ENCODE data around the gene CCDC179. TPM values are rescaled to one million over a fixed set of nuclear protein-coding genes. Genes with fewer than 3 reads are reported as not detected.

CCDC179 gene
- total RNA-seq (2014; rRNA removed; shearing (Covaris generic)) = not detected in 2 replicates

DNA sequence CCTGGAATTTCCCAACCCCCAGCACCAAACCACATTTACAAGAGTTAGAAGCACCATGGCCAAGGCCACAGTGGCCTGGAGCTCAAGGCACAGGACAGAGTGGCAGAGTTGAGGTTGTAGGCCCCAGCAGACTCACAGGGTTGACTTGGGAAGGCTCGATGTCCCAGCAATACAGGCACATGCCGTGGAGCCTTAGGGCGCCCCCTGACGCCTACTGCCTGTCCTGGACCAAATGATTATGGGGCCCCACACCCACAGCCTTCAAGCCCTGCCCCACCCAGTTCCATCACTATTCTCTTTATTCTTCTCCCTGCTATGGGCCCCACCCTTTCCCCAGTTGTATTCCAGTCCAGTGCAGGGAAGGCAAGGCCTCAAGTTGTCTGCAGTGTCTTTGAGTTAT, at the start of gene CCDC179:
Gene CCDC179 (minus strand): TSS at position 234 of the 400 bp plus-strand sequence. CDS start 53 bp downstream, at position 181.
- in situ Hi-C loops (cut with HindIII; ENCODE audit: low sequenced_read_pairs) = no loop called here
- DNase-seq (ENCODE audit: low spot score) = no peak

GRCh38 chr11:22903782-22904181, 43.5 kb upstream of the CCDC179 start:
- in situ Hi-C loops (cut with HindIII; ENCODE audit: low sequenced_read_pairs) = no loop called here
- no peak for DNase-seq (ENCODE audit: low spot score)

GRCh38 chr11:22901603-22902002, 41.3 kb upstream of the CCDC179 start:
- in situ Hi-C loops (cut with HindIII; ENCODE audit: low sequenced_read_pairs) = no loop called here
- DNase-seq (ENCODE audit: low spot score) = no peak

DNA sequence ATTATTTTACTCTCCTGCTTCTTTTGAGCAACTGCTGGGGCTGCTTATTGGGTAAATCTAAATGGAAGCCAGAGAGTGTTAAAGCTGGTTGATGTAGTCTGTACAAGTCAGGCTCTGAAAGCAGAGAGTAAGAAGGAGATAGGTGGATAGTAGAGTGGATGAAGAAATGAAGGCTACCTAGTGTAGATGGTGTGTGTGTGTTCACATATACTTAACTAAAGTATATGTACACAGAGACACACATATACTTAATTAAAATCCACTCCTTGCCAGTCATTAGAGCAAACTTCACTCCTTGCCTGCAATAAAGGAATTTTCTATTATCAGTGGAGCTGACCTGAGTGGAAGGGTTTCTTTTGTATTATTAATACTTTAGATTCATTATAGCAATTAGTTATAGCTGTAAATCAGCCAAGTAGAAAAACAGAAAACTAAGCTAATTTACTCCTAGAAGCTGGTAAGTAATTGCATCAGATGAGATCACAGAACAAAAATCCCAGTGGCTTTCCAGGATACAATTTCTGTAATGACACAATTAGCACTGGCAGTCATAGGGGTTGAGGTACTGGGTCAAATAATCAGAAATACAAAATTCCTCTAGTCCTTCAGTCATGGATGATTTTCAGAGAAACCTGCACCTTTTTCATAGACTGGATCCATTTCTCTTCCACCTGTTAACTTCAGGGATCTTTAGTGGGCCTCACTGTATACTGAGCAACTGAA, 40.7 kb upstream of the CCDC179 start:
- DNase-seq (ENCODE audit: low spot score) = no peak
- in situ Hi-C loops (cut with HindIII; ENCODE audit: low sequenced_read_pairs) = no loop called here

DNA sequence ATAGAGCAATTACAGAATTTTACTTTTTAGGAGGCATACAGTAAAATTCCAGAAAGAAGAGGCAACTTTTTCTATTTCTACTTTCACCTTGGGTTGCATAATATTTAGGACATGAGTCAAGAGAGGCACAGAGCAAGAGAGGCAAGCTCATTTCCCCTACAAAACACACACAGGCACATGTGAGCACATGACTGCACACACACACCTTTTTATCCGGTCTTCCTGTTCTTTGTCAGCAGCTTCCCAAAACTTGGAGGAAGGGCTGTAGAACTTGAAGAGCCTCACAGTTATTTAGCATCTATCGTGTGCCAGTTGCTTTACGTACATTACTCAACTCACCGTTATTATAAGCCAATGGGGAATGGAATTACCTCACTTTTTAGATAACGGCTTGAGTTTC, 37.8 kb upstream of the CCDC179 start:
- in situ Hi-C loops (cut with HindIII; ENCODE audit: low sequenced_read_pairs) = no loop called here
- no peak for DNase-seq (ENCODE audit: low spot score)

DNA sequence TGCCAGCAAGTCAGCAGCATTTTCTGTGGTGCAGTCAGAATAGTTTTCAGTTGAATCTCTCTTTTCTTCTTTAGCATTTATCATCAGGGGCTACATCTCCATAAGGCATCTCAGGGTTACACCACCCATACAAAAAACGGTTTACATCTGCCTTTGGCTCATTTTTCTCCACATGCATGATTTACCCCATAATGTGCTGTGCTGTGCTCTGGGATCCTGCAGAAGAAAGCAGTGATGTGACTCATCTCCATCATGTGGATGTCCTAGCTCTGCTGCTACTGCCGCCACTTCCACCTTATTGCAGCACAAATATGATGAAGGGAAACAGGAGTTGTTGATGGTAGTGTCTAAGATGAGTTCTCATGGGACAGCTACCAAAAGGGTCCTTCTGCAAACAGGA, 30.0 kb upstream of the CCDC179 start:
- DNase-seq (ENCODE audit: low spot score) = no peak
- in situ Hi-C loops (cut with HindIII; ENCODE audit: low sequenced_read_pairs) = no loop called here

GRCh38 chr11:22884217-22884616, 23.9 kb upstream of the CCDC179 start:
- in situ Hi-C loops (cut with HindIII; ENCODE audit: low sequenced_read_pairs) = no loop called here
- DNase-seq (ENCODE audit: low spot score) = no peak

GRCh38 chr11:22879630-22880029, 19.4 kb upstream of the CCDC179 start:
- DNase-seq (ENCODE audit: low spot score) = no peak
- in situ Hi-C loops (cut with HindIII; ENCODE audit: low sequenced_read_pairs) = no loop called here

GRCh38 chr11:22878604-22879003, 18.3 kb upstream of the CCDC179 start:
- DNase-seq (ENCODE audit: low spot score) = no peak
- in situ Hi-C loops (cut with HindIII; ENCODE audit: low sequenced_read_pairs) = no loop called here

GRCh38 chr11:22878039-22878438, 17.8 kb upstream of the CCDC179 start:
- DNase-seq (ENCODE audit: low spot score) = no peak
- in situ Hi-C loops (cut with HindIII; ENCODE audit: low sequenced_read_pairs) = no loop called here

- peak; percentile 84 for DNase-seq (ENCODE audit: low spot score)
- in situ Hi-C loops (cut with HindIII; ENCODE audit: low sequenced_read_pairs) = no loop called here
Measured at GRCh38 chr11:22875869-22876473, 15.7 kb upstream of the CCDC179 start.

- no peak for DNase-seq (ENCODE audit: low spot score)
- in situ Hi-C loops (cut with HindIII; ENCODE audit: low sequenced_read_pairs) = no loop called here
Measured at GRCh38 chr11:22869325-22869724, 9.1 kb upstream of the CCDC179 start.

- in situ Hi-C loops (cut with HindIII; ENCODE audit: low sequenced_read_pairs) = no loop called here
- no peak for DNase-seq (ENCODE audit: low spot score)
Measured at GRCh38 chr11:22859756-22860155, 518 bp downstream of the CCDC179 start.

DNA sequence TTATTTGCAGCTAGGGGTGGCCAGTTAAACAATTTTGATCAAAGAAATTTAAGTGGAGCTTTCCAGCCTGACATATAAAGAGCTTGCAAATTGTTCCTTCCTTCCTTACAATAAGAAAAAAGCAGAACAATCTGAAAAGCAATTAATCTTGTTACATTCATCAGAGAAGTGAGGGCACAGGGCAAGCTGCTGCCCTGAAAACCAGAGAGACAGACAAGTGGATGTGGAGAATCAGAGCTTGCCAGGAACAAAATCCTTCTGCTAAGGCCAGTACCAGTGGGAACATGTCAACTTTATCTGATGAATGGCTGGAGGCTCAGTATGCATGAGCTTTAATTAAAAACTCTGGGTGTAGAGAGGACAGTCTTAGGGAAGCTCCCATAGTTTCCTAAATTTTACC, 8.8 kb downstream of the CCDC179 start:
- in situ Hi-C loops (cut with HindIII; ENCODE audit: low sequenced_read_pairs) = no loop called here
- DNase-seq (ENCODE audit: low spot score) = no peak

DNA sequence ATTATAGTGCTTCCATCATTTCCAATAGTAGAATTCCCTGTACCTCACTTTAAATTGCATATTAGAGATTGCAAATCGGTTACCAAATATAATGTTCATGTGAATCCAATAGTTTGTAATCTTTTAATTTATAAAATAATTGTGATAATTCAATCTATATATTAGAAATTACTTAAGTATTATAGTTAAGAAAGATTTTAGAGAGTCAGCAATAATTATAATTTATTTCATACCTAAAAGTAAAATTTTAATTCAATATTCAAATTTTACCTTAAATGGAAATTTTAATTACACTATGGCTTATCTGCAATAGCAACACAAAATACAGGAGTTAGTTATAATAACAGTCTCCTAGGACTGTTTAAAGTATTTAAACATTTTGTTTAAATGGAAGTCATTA, 13.5 kb downstream of the CCDC179 start:
- in situ Hi-C loops (cut with HindIII; ENCODE audit: low sequenced_read_pairs) = no loop called here
- no peak for DNase-seq (ENCODE audit: low spot score)

- in situ Hi-C loops (cut with HindIII; ENCODE audit: low sequenced_read_pairs) = no loop called here
- no peak for DNase-seq (ENCODE audit: low spot score)
Measured at GRCh38 chr11:22832315-22833015, 27.8 kb downstream of the CCDC179 start.

DNA sequence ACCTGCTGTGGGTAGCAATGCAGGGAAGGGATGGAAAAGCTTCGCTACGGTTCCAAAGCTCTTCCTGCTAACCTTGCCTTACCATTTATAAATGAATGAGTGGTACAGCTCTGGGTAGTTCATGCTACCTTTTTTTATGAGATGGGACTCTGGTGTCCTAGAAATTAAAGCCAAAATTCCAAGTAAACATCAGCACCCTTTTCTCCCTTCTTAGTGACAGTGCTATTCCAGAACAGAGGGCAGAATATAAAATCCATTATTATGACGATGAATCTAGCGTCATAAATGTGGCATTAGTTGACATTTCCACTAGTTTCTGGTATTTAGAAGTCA, 30.2 kb downstream of the CCDC179 start:
- in situ Hi-C loops (cut with HindIII; ENCODE audit: low sequenced_read_pairs) = no loop called here
- DNase-seq (ENCODE audit: low spot score) = no peak

DNA sequence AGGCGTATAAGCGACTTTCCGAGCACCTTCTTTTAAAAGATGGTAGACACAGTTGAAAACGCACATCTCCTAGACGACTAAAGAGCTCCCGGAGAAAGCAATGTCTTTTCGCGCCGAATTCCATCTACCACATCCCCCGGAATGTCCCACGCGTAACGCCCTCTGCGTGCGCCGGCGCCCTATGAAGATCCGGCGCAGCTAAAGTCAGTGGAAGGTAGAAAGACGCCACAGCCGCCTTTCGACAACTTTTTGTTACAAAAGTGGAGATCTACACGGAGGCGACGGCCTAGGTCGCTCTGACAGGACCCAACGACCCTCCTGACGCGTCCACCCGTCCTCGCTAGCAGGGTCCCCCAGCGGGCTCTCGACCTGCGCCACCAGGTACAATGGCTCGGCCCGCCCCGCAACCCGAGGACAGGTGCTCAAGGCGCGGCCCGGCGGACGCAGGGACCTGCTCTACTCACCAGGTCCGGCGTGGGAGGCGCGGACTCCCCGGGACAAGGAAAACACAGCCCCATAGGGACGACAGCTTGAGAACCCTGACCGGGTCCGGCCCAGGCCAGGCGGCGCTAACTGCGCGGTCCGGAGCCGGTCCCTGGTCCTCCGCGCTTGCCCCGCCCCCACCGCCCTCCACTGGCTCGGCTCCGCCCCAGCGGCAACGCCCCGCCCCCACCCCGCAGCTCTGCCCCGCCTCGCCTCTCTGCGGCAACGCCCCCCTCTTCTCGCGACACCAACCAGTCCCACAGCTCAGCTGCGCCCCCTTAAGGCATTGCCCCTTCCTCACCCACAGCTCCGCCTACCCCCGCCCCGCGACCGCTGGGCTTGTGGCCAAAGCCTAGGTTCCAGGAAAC, 30.8 kb downstream of the CCDC179 start, which contains the start of gene SVIP:
Gene SVIP (minus strand): TSS at position 571 of the 851 bp plus-strand sequence. CDS start 53 bp downstream, at position 518.
- DNase-seq (ENCODE audit: low spot score) = peak; percentile 98
- in situ Hi-C loops (cut with HindIII; ENCODE audit: low sequenced_read_pairs) = no loop called here

DNA sequence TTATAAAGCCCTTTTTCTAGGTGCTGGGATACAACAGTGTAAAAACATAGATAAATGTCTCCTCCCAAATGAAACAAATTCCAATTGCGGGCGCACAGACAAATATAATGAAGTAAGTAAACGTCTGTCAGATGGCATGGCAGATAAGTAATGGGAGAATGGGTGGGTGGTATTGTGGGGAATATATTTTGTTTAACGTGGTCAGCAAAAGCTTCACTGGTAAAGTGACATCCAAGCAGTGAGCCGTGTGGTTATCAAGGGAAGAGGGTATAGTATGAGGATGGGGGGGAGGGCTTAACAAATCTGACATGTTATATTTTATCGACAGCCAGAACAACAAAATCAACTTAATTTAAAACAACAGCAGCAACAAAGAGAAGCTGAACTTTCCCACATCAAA, 31.9 kb downstream of the CCDC179 start:
- in situ Hi-C loops (cut with HindIII; ENCODE audit: low sequenced_read_pairs) = no loop called here
- peak; percentile 21 for DNase-seq (ENCODE audit: low spot score)

DNA sequence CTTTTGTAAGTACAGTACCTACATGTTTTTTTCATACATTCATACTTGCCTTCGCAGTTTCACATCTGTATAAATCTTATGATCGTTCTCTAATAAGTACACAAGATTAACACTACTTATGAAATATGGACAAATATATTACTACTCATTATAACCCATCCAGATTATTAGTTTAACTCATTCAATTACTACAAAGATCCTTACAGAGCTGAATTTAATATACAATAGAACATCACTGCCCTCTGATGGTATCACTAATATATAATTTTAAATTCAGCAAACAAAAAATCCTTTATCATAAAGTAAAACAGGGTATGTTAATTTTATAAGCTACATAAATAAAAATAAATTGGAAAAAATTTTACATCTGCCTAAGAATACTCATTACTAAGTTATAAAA, 38.1 kb downstream of the CCDC179 start:
- DNase-seq (ENCODE audit: low spot score) = no peak
- in situ Hi-C loops (cut with HindIII; ENCODE audit: low sequenced_read_pairs) = no loop called here
